Kidney epithelial cell (primary cell): ENCODE results near the gene HEPN1. TPM values are rescaled to one million over a fixed set of nuclear protein-coding genes. Genes with fewer than 3 reads are reported as not detected.

Experiments
- DNase-seq: peaks from one replicate; pipeline ENCODE4 v3.0.0-alpha.2; 2010; ENCODE audit warnings: low read depth
- H3K27me3 ChIP-seq: 2 replicates; pipeline ENCODE4 v1.6.0; 2011; ENCODE audit warnings: low read length; ENCODE audit not compliant: control insufficient read depth, insufficient read depth
- H3K36me3 ChIP-seq: 2 replicates; pipeline ENCODE4 v1.5.1; 2011; ENCODE audit warnings: low read length; ENCODE audit not compliant: control insufficient read depth, insufficient read depth
- H3K4me3 ChIP-seq: 2 replicates; pipeline ENCODE4 v1.5.1; 2011; ENCODE audit warnings: low read depth, mild to moderate bottlenecking, control low read depth, low read length
- CTCF ChIP-seq: IDR thresholded peaks from 2 replicates; pipeline ENCODE4 v1.5.1; 2011; ENCODE audit warnings: mild to moderate bottlenecking, moderate library complexity, low read length, control low read depth, inconsistent platforms; ENCODE audit not compliant: insufficient read depth, poor library complexity, severe bottlenecking
- total RNA-seq: library from RNA; depleted of rRNA; stranded (reverse); fragments of >200 nt; gene quantifications from 2 replicates; pipeline ENCODE4 v1.2.3, GENCODE V29; 2015

Gene HEPN1
- total RNA-seq, 1 donor from 2014 or later: not detected

GRCh38 chr11:124938206-124938765 is 19.2 kb downstream of the HEPN1 start:
- no peaks in the 10 kb centered on the region for H3K36me3 ChIP-seq
- no peaks in the 10 kb centered on the region for H3K27me3 ChIP-seq
- no peak for TF ChIP-seq CTCF
- no peak overlapping the region for H3K4me3 ChIP-seq
- DNase-seq: no peak

- Histone ChIP-seq H3K4me3 (no peak overlapping the region), H3K27me3 (no peaks in the 10 kb centered on the region), H3K36me3 (no peaks in the 10 kb centered on the region)
- DNase-seq: no peak
- TF ChIP-seq CTCF: no peak
Measured at GRCh38 chr11:124938970-124939369, 19.9 kb downstream of the HEPN1 start.

- no peaks in the 10 kb centered on the region for H3K36me3 ChIP-seq
- no peaks in the 10 kb centered on the region for H3K27me3 ChIP-seq
- H3K4me3 ChIP-seq: no peak overlapping the region
- TF ChIP-seq CTCF: no peak
- no peak for DNase-seq
Measured at GRCh38 chr11:124941703-124942102, 22.7 kb downstream of the HEPN1 start.

GRCh38 chr11:124942466-124943253 is 23.6 kb downstream of the HEPN1 start:
- no peak for DNase-seq
- Histone ChIP-seq H3K27me3 (no peaks in the 10 kb centered on the region), H3K4me3 (no peak overlapping the region), H3K36me3 (no peaks in the 10 kb centered on the region)
- no peak for TF ChIP-seq CTCF

GRCh38 chr11:124943254-124943616 is 24.2 kb downstream of the HEPN1 start:
- Histone ChIP-seq H3K27me3 (no peaks in the 10 kb centered on the region), H3K36me3 (no peaks in the 10 kb centered on the region), H3K4me3 (no peak overlapping the region)
- no peak for TF ChIP-seq CTCF
- DNase-seq: no peak

- Histone ChIP-seq H3K27me3 (no peaks in the 10 kb centered on the region), H3K36me3 (no peaks in the 10 kb centered on the region), H3K4me3 (no peak overlapping the region)
- TF ChIP-seq CTCF: no peak
- DNase-seq: no peak
Measured at GRCh38 chr11:124943741-124944140, 24.7 kb downstream of the HEPN1 start.
